PC-9 (cell line): Measurements from ENCODE around the gene RNF144A. TPM values are rescaled to one million over a fixed set of nuclear protein-coding genes. Genes with fewer than 3 reads are reported as not detected.

Experiments
- BruUV-seq: library from RNA; stranded (reverse); fragments of 400-500 nt; replicated peaks from 2 replicates; lab custom pipeline; 2021; lab: Mats Ljungman, UMichigan
- CTCF ChIA-PET: fragments of 300-600 bp; sonication (Branson Sonifier 250); formaldehyde crosslinking; loops from one replicate; lab custom pipeline; 2022; ENCODE audit warnings: antibody characterized with exemption; lab: Charles Lee
- POLR2A ChIA-PET: fragments of 300-600 bp; sonication (Branson Sonifier 250); formaldehyde crosslinking; loops from one replicate; lab custom pipeline; 2022; ENCODE audit warnings: antibody characterized with exemption; ENCODE audit not compliant: unreplicated experiment; lab: Charles Lee
- DNase-seq, 2 experiments: peaks; one replicate each; pipeline versions ENCODE4 v3.0.0 to v3.0.0-alpha.2; 2015 to 2022; ENCODE audit warnings: mixed read lengths in 1 of 2
- H2AFZ ChIP-seq: fragments of 200-600 bp; sonication (generic); 2 replicates; pipeline ENCODE4 v1.8.1; 2017; ENCODE audit warnings: antibody characterized with exemption
- H3F3A ChIP-seq: fragments of 200-600 bp; sonication (generic); 2 replicates; pipeline ENCODE4 v1.8.1; 2017; ENCODE audit warnings: antibody characterized with exemption, mild to moderate bottlenecking, low read depth; ENCODE audit not compliant: insufficient read depth
- H3K27ac ChIP-seq: fragments of 200-600 bp; sonication (generic); 2 replicates; pipeline ENCODE4 v1.6.1; 2016; ENCODE audit warnings: mixed run types
- H3K27me3 ChIP-seq: fragments of 200-600 bp; sonication (generic); 2 replicates; pipeline ENCODE4 v1.6.1; 2016; ENCODE audit warnings: low read depth, mixed run types; ENCODE audit not compliant: insufficient read depth
- H3K36me3 ChIP-seq: fragments of 200-600 bp; sonication (generic); 2 replicates; pipeline ENCODE4 v1.6.1; 2016; ENCODE audit warnings: low read depth, mixed run types
- H3K4me1 ChIP-seq: fragments of 200-600 bp; sonication (generic); replicated peaks from 2 replicates; pipeline ENCODE4 v1.6.1; 2016; ENCODE audit warnings: mixed run types; ENCODE audit not compliant: insufficient read depth
- H3K4me2 ChIP-seq: fragments of 200-600 bp; sonication (generic); 2 replicates; pipeline ENCODE4 v1.6.1; 2017; ENCODE audit warnings: mixed run types
- H3K4me3 ChIP-seq: fragments of 200-600 bp; sonication (generic); 2 replicates; pipeline ENCODE4 v1.6.1; 2016; ENCODE audit warnings: mixed run types
- H3K79me2 ChIP-seq: fragments of 200-600 bp; sonication (generic); 2 replicates; pipeline ENCODE4 v1.6.1; 2017; ENCODE audit warnings: low read depth, mixed run types
- H3K9me2 ChIP-seq: fragments of 200-600 bp; sonication (generic); 2 replicates; pipeline ENCODE4 v1.8.1; 2017; ENCODE audit warnings: mild to moderate bottlenecking; ENCODE audit not compliant: insufficient read depth
- H3K9me3 ChIP-seq: fragments of 200-600 bp; sonication (generic); 2 replicates; pipeline ENCODE4 v1.8.1; 2016; ENCODE audit warnings: low read depth; ENCODE audit not compliant: insufficient read depth
- H4K20me1 ChIP-seq: fragments of 200-600 bp; sonication (generic); 2 replicates; pipeline ENCODE4 v1.8.1; 2017; ENCODE audit not compliant: insufficient read depth
- CTCF ChIP-seq: fragments of 200-600 bp; sonication (generic); conservative IDR thresholded peaks from 2 replicates; pipeline ENCODE4 v1.6.1; 2017; ENCODE audit warnings: mixed run types, antibody characterized with exemption, mild to moderate bottlenecking, moderate library complexity
- EZH2 ChIP-seq: fragments of 200-600 bp; sonication (generic); IDR thresholded peaks from 2 replicates; pipeline ENCODE4 v1.8.0; 2017; ENCODE audit warnings: antibody characterized with exemption, low read depth
- intact Hi-C: fragments of 100-400 bp; cut with micrococcal nuclease; formaldehyde crosslinking; loops from one replicate; pipeline ENCODE4 v1.10.0; 2022; ENCODE audit not compliant: unreplicated experiment
- total RNA-seq: library from RNA; stranded (reverse); gene quantifications from 2 replicates; pipeline ENCODE4 v1.2.3, GENCODE V29; 2021

RNF144A gene
- total RNA-seq, 1 experiment from 2014 or later, result 0.94 TPM

GRCh38 chr2:7077660-7078267 lies 160.6 kb downstream of the RNF144A start:
- CTCF ChIA-PET, result no interaction called here
- Histone ChIP-seq H3K79me2 (no peaks in the 10 kb centered on the region), H3K27me3 (peaks cover 13% of the 10 kb centered on the region; the same call in 1 of the 2 replicates), H3K4me1 (no peaks in the 10 kb centered on the region), H4K20me1 (no peaks in the 10 kb centered on the region), H3K27ac (no peak overlapping the region), H2AFZ (no peak overlapping the region), H3K9me3 (no peaks in the 10 kb centered on the region), H3F3A (no peaks in the 10 kb centered on the region), H3K4me3 (no peak overlapping the region), H3K9me2 (no peaks in the 10 kb centered on the region), H3K36me3 (no peaks in the 10 kb centered on the region), H3K4me2 (no peak overlapping the region)
- POLR2A ChIA-PET, result no interaction called here
- DNase-seq, result no peak
- intact Hi-C loops, result no loop called here
- no peak for TF ChIP-seq CTCF
- no peak for TF ChIP-seq EZH2
- no TSS peak for BruUV-seq

- POLR2A ChIA-PET, result no interaction called here
- no peaks in the 10 kb centered on the region for H3K79me2 ChIP-seq
- H3K27ac ChIP-seq, result no peak overlapping the region
- no peaks in the 10 kb centered on the region for H3K9me3 ChIP-seq
- TF ChIP-seq CTCF, result peak; percentile 76
- TF ChIP-seq EZH2, result no peak
- peaks cover 24% of the 10 kb centered on the region for H3K27me3 ChIP-seq
- no peak overlapping the region for H3K4me2 ChIP-seq
- H3K9me2 ChIP-seq, result no peaks in the 10 kb centered on the region
- no peak overlapping the region for H3K4me3 ChIP-seq
- H3K36me3 ChIP-seq, result no peaks in the 10 kb centered on the region
- CTCF ChIA-PET, result no interaction called here
- intact Hi-C loops, result loop anchor here (5.0 kb wide), 1 partner anchor 187 kb away; no protein-coding TSS in a partner anchor
- no peaks in the 10 kb centered on the region for H3F3A ChIP-seq
- no TSS peak for BruUV-seq
- no peaks in the 10 kb centered on the region for H4K20me1 ChIP-seq
- no peak for DNase-seq
- no peaks in the 10 kb centered on the region for H3K4me1 ChIP-seq
- no peak overlapping the region for H2AFZ ChIP-seq
These were observed 166.6 kb downstream of the RNF144A start for GRCh38 chr2:7083580-7084509.

- ChIA-PET POLR2A (no interaction called here), CTCF (no interaction called here)
- H3K4me3 ChIP-seq, result no peak overlapping the region
- no peak overlapping the region for H2AFZ ChIP-seq
- no TSS peak for BruUV-seq
- intact Hi-C loops, result loop anchor here (5.0 kb wide), 1 partner anchor 187 kb away; no protein-coding TSS in a partner anchor
- H3F3A ChIP-seq, result no peaks in the 10 kb centered on the region
- H3K27me3 ChIP-seq, result peaks cover 26% of the 10 kb centered on the region
- no peaks in the 10 kb centered on the region for H3K36me3 ChIP-seq
- no peaks in the 10 kb centered on the region for H3K9me3 ChIP-seq
- no peaks in the 10 kb centered on the region for H3K79me2 ChIP-seq
- no peaks in the 10 kb centered on the region for H3K4me1 ChIP-seq
- no peak overlapping the region for H3K4me2 ChIP-seq
- H4K20me1 ChIP-seq, result no peaks in the 10 kb centered on the region
- no peaks in the 10 kb centered on the region for H3K9me2 ChIP-seq
- no peak for DNase-seq
- no peak for TF ChIP-seq CTCF
- no peak overlapping the region for H3K27ac ChIP-seq
These were observed 167.4 kb downstream of the RNF144A start for GRCh38 chr2:7084601-7085000.
